ENCODE data around the gene SCP2. TPM values are rescaled to one million over a fixed set of nuclear protein-coding genes. Genes with fewer than 3 reads are reported as not detected.

Gene SCP2
- total RNA-seq, 2 donors from 2014 or later: 50.8 to 54.3 TPM

GRCh38 chr1:53061859-53062707, 135.0 kb downstream of the SCP2 start, which contains the start of gene PODN:
TSS of gene PODN (plus strand) at chr1:53062213. CDS start at chr1:53069856, 7,643 bp downstream.
- peaks cover 5% of the 10 kb centered on the region for H3K4me1 Mint-ChIP-seq (ENCODE audit: low read depth)
- DNase-seq (peak in 1 of 2 donors; percentile 25), ATAC-seq (replicated peaks in 1 of 2) (peak; percentile 56 to 63)
- peaks cover 54% of the 10 kb centered on the region for H3K27me3 Mint-ChIP-seq (ENCODE audit: low read depth)
- H3K36me3 Mint-ChIP-seq (ENCODE audit: insufficient read depth in 2 of 2): no peaks in the 10 kb centered on the region
- no peak within 1 kb of the TSS for H3K27ac Mint-ChIP-seq
- peak within 1 kb of the TSS; percentile 66 to 78 for H3K4me3 Mint-ChIP-seq
- no peaks in the 10 kb centered on the region for H3K9me3 Mint-ChIP-seq

GRCh38 chr1:53062708-53063591, 135.9 kb downstream of the SCP2 start:
- peaks cover 5% of the 10 kb centered on the region for H3K4me1 Mint-ChIP-seq (ENCODE audit: low read depth)
- H3K27ac Mint-ChIP-seq: no peak overlapping the region
- H3K36me3 Mint-ChIP-seq (ENCODE audit: insufficient read depth in 2 of 2): no peaks in the 10 kb centered on the region
- no peaks in the 10 kb centered on the region for H3K9me3 Mint-ChIP-seq
- peaks cover 54% of the 10 kb centered on the region for H3K27me3 Mint-ChIP-seq (ENCODE audit: low read depth)
- ATAC-seq (replicated peaks in 1 of 2): peak; percentile 22 to 34
- no peak for DNase-seq
- peak overlapping the region; percentile 66 to 78 for H3K4me3 Mint-ChIP-seq

- DNase-seq (no peak), ATAC-seq (replicated peaks in 1 of 2) (no peak)
- Mint-ChIP-seq H3K36me3 (ENCODE audit: insufficient read depth in 2 of 2) (no peaks in the 10 kb centered on the region), H3K27ac (no peak overlapping the region), H3K9me3 (no peaks in the 10 kb centered on the region), H3K4me1 (ENCODE audit: low read depth) (peaks cover 5% of the 10 kb centered on the region), H3K27me3 (ENCODE audit: low read depth) (peaks cover 48% of the 10 kb centered on the region), H3K4me3 (peak overlapping the region in 1 of 2 donors; percentile 31)
Observed at GRCh38 chr1:53063744-53064515, 136.9 kb downstream of the SCP2 start.

- Mint-ChIP-seq H3K27me3 (ENCODE audit: low read depth) (peaks cover 33% of the 10 kb centered on the region), H3K9me3 (no peaks in the 10 kb centered on the region), H3K4me3 (no peak overlapping the region), H3K27ac (no peak overlapping the region), H3K4me1 (ENCODE audit: low read depth) (peaks cover 5% of the 10 kb centered on the region), H3K36me3 (ENCODE audit: insufficient read depth in 2 of 2) (no peaks in the 10 kb centered on the region)
- DNase-seq: no peak
- no peak for ATAC-seq (replicated peaks in 1 of 2)
Observed at GRCh38 chr1:53065391-53065790, 138.3 kb downstream of the SCP2 start.

GRCh38 chr1:53066488-53066887, 139.4 kb downstream of the SCP2 start:
- DNase-seq (no peak), ATAC-seq (replicated peaks in 1 of 2) (no peak)
- Mint-ChIP-seq H3K36me3 (ENCODE audit: insufficient read depth in 2 of 2) (no peaks in the 10 kb centered on the region), H3K4me1 (ENCODE audit: low read depth) (peaks cover 5% of the 10 kb centered on the region), H3K27ac (no peak overlapping the region), H3K27me3 (ENCODE audit: low read depth) (peaks cover 22% of the 10 kb centered on the region), H3K9me3 (no peaks in the 10 kb centered on the region), H3K4me3 (no peak overlapping the region)

GRCh38 chr1:53066891-53067738, 140.0 kb downstream of the SCP2 start:
- ATAC-seq (replicated peaks in 1 of 2) (no peak), DNase-seq (no peak)
- peaks cover 22% of the 10 kb centered on the region for H3K27me3 Mint-ChIP-seq (ENCODE audit: low read depth)
- no peak overlapping the region for H3K27ac Mint-ChIP-seq
- no peak overlapping the region for H3K4me3 Mint-ChIP-seq
- H3K4me1 Mint-ChIP-seq (ENCODE audit: low read depth): peaks cover 5% of the 10 kb centered on the region
- no peaks in the 10 kb centered on the region for H3K9me3 Mint-ChIP-seq
- no peaks in the 10 kb centered on the region for H3K36me3 Mint-ChIP-seq (ENCODE audit: insufficient read depth in 2 of 2)

GRCh38 chr1:53067886-53068285, 140.8 kb downstream of the SCP2 start:
- H3K4me1 Mint-ChIP-seq (ENCODE audit: low read depth): peaks cover 5% of the 10 kb centered on the region
- ATAC-seq (replicated peaks in 1 of 2): no peak
- DNase-seq: no peak
- no peaks in the 10 kb centered on the region for H3K9me3 Mint-ChIP-seq
- no peak overlapping the region for H3K27ac Mint-ChIP-seq
- H3K4me3 Mint-ChIP-seq: no peak overlapping the region
- H3K36me3 Mint-ChIP-seq (ENCODE audit: insufficient read depth in 2 of 2): no peaks in the 10 kb centered on the region
- H3K27me3 Mint-ChIP-seq (ENCODE audit: low read depth): peaks cover 20% of the 10 kb centered on the region

GRCh38 chr1:53068314-53069099, 141.4 kb downstream of the SCP2 start:
- Mint-ChIP-seq H3K4me3 (no peak overlapping the region), H3K36me3 (ENCODE audit: insufficient read depth in 2 of 2) (no peaks in the 10 kb centered on the region), H3K27ac (no peak overlapping the region), H3K9me3 (no peaks in the 10 kb centered on the region), H3K27me3 (ENCODE audit: low read depth) (peaks cover 14% of the 10 kb centered on the region), H3K4me1 (ENCODE audit: low read depth) (no peaks in the 10 kb centered on the region)
- DNase-seq (no peak), ATAC-seq (replicated peaks in 1 of 2) (no peak)

GRCh38 chr1:53069265-53069662, 142.2 kb downstream of the SCP2 start:
- DNase-seq (no peak), ATAC-seq (replicated peaks in 1 of 2) (no peak)
- Mint-ChIP-seq H3K4me1 (ENCODE audit: low read depth) (no peaks in the 10 kb centered on the region), H3K9me3 (no peaks in the 10 kb centered on the region), H3K36me3 (ENCODE audit: insufficient read depth in 2 of 2) (no peaks in the 10 kb centered on the region), H3K27ac (no peak overlapping the region), H3K4me3 (no peak overlapping the region), H3K27me3 (ENCODE audit: low read depth) (peaks cover 7% of the 10 kb centered on the region)

- Mint-ChIP-seq H3K9me3 (no peaks in the 10 kb centered on the region), H3K4me3 (no peak overlapping the region), H3K36me3 (ENCODE audit: insufficient read depth in 2 of 2) (no peaks in the 10 kb centered on the region), H3K27me3 (ENCODE audit: low read depth) (peaks cover 7% of the 10 kb centered on the region), H3K27ac (no peak overlapping the region), H3K4me1 (ENCODE audit: low read depth) (no peaks in the 10 kb centered on the region)
- ATAC-seq (replicated peaks in 1 of 2) (no peak), DNase-seq (no peak)
Observed at GRCh38 chr1:53069663-53070327, 142.7 kb downstream of the SCP2 start.

- Mint-ChIP-seq H3K9me3 (no peaks in the 10 kb centered on the region), H3K4me3 (no peak overlapping the region), H3K4me1 (ENCODE audit: low read depth) (no peaks in the 10 kb centered on the region), H3K36me3 (ENCODE audit: insufficient read depth in 2 of 2) (no peaks in the 10 kb centered on the region), H3K27me3 (ENCODE audit: low read depth) (peaks cover 2% of the 10 kb centered on the region), H3K27ac (no peak overlapping the region)
- ATAC-seq (replicated peaks in 1 of 2): no peak
- no peak for DNase-seq
Observed at GRCh38 chr1:53070621-53071020, 143.5 kb downstream of the SCP2 start.

All from activated T-cell treated with anti-CD3 and anti-CD28 coated beads, Interleukin-2, amount 50 U/mL, for 72 hours (primary cell).